ENCODE results near the gene CSKMT.
"Not testable (repeated sequence)": the region's sequence is repeated elsewhere in the genome, so short reads cannot be mapped to it uniquely, and the experiment has no call there.

CSKMT gene

GRCh38 chr11:62689421-62690183, 24.5 kb downstream of the CSKMT start, which contains the start of gene LRRN4CL:
TSS of gene LRRN4CL (minus strand) at chr11:62689530. CDS start at chr11:62688508, 1,022 bp downstream.
- DNase-seq = no peak

- DNase-seq = not testable (repeated sequence)
Measured at GRCh38 chr11:62693624-62694023, 28.5 kb downstream of the CSKMT start.

GRCh38 chr11:62694455-62695167, 29.5 kb downstream of the CSKMT start:
- peak; percentile 45 to 79 (median 68) for DNase-seq

GRCh38 chr11:62702246-62702645, 37.1 kb downstream of the CSKMT start:
- DNase-seq = no peak

GRCh38 chr11:62703921-62704320, 38.8 kb downstream of the CSKMT start:
- not testable (repeated sequence) for DNase-seq

GRCh38 chr11:62705413-62705812, 40.3 kb downstream of the CSKMT start:
- no peak for DNase-seq

- peak; percentile 83 to 94 (median 91) for DNase-seq
Measured at GRCh38 chr11:62705880-62706849, 41.1 kb downstream of the CSKMT start.

- DNase-seq = no peak
Measured at GRCh38 chr11:62706850-62707247, 41.7 kb downstream of the CSKMT start.

- DNase-seq = no peak
Measured at GRCh38 chr11:62707277-62707861, 42.3 kb downstream of the CSKMT start, which contains the start of the genes BSCL2 and GNG3. TSS of gene BSCL2 (minus strand) at chr11:62707424. CDS start at chr11:62707195, 229 bp downstream. TSS of gene GNG3 (plus strand) at chr11:62707676. CDS start at chr11:62708296, 620 bp downstream.

GRCh38 chr11:62708392-62708791, 43.3 kb downstream of the CSKMT start:
- DNase-seq = no peak

GRCh38 chr11:62708793-62709192, 43.7 kb downstream of the CSKMT start:
- DNase-seq = peak in 3 of 6 experiments; percentile 29 to 65 (median 49)

- peak; percentile 87 to 97 (median 96) for DNase-seq
Measured at GRCh38 chr11:62709247-62710000, 44.3 kb downstream of the CSKMT start.

- no peak for DNase-seq
Measured at GRCh38 chr11:62710001-62710345, 44.9 kb downstream of the CSKMT start.

GRCh38 chr11:62712276-62712812, 47.2 kb downstream of the CSKMT start:
- no peak for DNase-seq

- DNase-seq = no peak
Measured at GRCh38 chr11:62712861-62713260, 47.7 kb downstream of the CSKMT start.

GRCh38 chr11:62713343-62713742, 48.2 kb downstream of the CSKMT start:
- DNase-seq = no peak

GRCh38 chr11:62715150-62716130, 50.3 kb downstream of the CSKMT start:
- no peak for DNase-seq

GRCh38 chr11:62716206-62716605, 51.1 kb downstream of the CSKMT start:
- no peak for DNase-seq

GRCh38 chr11:62716816-62717215, 51.7 kb downstream of the CSKMT start:
- DNase-seq = no peak

Measured in stimulated activated naive CD4-positive, alpha-beta T cell (primary cell).